Astrocyte (in vitro differentiated cells and primary cell): ENCODE measurements around the gene WT1.

ENCODE experiments used
- EZH2 ChIP-seq: IDR thresholded peaks from 2 replicates; pipeline ENCODE4 v1.6.1; 2012; ENCODE audit warnings: mild to moderate bottlenecking, low read length, inconsistent platforms; ENCODE audit not compliant: insufficient read depth
- TF ChIP-seq, protein P1 (sequence below): IDR thresholded peaks from 2 replicates; pipeline ENCODE4 v1.5.1; 2011; ENCODE audit warnings: low read depth, mild to moderate bottlenecking, inconsistent platforms, low read length, moderate library complexity; ENCODE audit not compliant: insufficient read depth

DNA sequence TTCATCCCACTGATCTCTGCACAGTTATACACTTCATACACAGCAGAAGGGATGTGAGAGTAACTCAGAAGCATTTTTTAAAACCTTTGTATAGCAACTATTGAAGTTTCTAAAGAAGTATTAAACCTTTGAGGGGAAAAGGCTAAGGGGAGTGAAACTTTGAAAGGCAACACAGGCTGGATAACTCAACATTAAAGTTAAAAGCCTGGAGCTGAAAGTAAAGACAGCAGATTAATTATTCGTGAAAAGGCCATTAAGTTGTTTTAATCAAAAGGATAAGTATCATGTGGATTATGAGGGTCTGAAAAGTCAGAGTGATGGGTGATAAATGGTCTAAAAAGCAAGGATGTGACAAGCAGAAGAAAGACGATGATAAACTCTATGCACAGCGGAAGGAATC lies 17.5 kb downstream of the WT1 start:
- TF ChIP-seq, protein P1, sequence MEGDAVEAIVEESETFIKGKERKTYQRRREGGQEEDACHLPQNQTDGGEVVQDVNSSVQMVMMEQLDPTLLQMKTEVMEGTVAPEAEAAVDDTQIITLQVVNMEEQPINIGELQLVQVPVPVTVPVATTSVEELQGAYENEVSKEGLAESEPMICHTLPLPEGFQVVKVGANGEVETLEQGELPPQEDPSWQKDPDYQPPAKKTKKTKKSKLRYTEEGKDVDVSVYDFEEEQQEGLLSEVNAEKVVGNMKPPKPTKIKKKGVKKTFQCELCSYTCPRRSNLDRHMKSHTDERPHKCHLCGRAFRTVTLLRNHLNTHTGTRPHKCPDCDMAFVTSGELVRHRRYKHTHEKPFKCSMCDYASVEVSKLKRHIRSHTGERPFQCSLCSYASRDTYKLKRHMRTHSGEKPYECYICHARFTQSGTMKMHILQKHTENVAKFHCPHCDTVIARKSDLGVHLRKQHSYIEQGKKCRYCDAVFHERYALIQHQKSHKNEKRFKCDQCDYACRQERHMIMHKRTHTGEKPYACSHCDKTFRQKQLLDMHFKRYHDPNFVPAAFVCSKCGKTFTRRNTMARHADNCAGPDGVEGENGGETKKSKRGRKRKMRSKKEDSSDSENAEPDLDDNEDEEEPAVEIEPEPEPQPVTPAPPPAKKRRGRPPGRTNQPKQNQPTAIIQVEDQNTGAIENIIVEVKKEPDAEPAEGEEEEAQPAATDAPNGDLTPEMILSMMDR, result no peak
- TF ChIP-seq EZH2, result no peak
